NCI-H2196 treated with DMSO at 0.1 percent for 48 hours (cell line): ENCODE results near the gene ZNF609.

Experiments
- DNase-seq: peaks from one replicate; lab custom pipeline; 2025; ENCODE audit not compliant: unreplicated experiment; lab: John Stamatoyannopoulos, UW

The ZNF609 gene

DNA sequence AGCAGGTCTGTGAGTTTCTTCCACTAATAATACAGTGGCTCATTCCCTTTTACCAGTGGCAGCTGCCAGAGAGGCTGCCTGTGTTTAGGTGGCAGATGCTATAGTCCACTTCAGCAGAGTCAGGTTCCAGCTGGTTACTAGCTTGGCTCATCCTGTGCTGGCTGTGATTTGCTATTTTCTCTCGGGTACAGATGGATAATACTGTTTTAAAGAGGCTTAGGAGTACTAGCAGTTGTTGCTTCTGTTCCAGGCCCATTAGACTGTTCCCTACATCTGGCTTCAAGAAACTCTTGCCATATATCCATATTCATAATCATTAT is 41.0 kb downstream of the ZNF609 start:
- DNase-seq = no peak

DNA sequence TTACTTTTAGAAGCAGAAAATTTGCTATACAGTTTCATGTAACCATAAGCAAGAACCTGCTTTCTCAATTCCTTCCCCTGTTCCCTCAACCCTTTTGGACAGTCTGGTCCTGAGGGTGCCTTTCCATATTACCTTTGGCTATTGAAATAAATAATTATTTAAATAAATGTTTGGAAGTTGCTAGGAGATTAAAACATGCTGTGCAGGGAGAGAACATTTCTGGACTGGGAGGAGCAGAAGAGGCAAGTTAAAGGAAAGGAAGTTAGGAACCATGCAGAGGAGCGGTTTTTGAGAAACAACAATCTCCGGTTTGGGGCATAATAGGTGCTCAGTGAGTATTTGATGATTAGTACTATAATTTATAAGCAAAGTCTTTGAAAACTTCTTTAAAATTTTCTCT is 41.8 kb downstream of the ZNF609 start:
- no peak for DNase-seq

DNA sequence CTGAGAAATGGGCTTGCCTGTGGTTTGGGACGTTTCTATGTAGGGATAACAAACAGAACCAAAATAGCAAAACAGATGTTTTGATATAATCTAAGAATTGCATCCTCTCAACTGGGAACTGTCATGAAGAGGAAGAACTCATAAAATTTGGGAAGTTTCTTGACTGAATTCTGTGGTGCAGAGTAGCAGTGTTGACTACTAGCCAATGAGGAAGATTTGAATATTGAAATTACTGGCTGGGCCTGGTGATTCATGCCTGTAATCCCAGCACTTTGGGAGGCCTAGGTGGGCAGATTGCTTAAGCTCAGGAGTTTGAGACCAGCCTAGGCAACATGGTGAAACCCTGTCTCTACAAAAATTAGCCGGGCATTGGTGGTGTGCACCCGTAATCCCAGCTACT is 42.2 kb downstream of the ZNF609 start:
- DNase-seq = no peak

DNA sequence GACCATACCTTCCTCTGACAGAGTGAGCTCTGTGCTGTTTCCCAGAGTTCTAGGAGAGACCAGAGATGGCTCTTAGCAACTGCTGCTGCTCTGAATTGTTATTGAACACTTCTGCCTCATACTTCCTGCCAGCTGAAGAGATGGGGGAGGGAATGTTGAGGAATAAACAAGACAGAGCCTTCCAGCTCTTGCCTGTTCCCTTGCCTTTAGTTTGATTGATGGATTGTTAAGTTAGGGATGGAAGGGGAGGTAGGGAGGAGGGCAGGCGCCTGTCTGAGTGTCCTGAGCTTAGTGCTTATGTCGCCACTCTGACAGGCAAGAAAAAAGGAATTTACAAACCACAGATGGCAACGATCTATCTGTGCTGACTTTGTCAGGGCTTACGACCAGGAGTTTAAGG is 42.8 kb downstream of the ZNF609 start:
- no peak for DNase-seq

DNA sequence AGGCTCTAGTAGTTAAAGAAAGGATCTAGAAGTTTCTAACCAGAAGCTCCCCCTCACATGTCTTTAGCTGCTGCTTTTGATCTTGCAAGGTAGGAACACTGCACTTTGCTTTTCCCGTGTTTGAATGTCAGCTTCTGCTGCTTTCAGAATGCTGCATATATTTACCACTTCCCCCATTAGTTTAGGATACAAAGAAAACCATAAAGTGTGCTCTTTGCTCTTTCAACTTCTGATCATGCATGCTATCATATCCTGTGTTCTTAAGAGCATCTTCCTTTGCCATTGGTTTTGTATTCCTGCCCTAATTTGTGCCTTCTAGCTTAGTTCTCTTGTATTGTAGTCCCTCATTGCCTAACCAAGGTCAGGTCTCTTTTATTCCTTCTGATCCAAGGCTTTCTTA is 43.3 kb downstream of the ZNF609 start:
- no peak for DNase-seq

DNA sequence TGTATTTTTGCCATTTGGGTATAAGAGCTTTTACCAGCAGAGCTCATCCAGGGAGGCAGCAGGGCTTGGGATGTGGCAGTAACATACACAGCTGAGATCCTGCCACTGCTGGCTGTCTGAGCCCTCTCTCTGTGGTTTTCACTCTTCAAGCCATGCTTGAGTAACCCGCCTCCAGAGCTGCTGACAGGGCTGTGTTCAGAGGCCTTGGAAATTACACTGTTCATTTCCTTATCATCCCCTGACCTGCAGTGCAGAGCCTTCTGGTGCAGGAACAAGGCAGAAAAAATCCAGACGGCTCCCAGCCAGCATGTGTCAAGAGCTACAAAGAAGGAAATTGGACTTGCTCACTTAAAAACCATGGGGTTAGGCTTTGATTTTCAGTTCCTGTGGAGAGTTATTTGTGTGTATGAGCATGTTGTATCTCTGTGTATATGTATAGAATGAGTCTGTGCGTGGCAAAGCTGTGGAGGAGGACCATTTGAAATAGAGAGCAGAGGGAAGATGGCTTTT is 47.0 kb downstream of the ZNF609 start:
- peak; percentile 18 for DNase-seq

DNA sequence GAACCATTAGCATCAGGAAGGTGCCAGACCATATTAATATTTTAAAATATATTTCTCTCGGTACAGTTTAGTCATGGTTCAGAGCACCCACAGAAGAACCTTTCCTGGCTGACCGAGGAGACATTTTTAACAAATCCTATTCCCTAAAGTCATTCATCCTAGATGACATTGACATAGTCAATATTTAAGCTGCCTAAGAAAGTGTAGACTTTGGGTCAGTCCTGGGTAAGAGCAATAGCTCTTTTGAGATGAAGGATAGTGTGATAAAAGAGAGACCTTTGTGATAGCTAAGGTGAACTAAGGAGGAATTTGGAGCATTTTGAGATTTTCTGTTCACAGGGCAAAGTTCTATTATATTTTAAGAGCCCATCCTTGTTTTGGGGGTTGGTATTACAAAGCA is 47.5 kb downstream of the ZNF609 start:
- no peak for DNase-seq

DNA sequence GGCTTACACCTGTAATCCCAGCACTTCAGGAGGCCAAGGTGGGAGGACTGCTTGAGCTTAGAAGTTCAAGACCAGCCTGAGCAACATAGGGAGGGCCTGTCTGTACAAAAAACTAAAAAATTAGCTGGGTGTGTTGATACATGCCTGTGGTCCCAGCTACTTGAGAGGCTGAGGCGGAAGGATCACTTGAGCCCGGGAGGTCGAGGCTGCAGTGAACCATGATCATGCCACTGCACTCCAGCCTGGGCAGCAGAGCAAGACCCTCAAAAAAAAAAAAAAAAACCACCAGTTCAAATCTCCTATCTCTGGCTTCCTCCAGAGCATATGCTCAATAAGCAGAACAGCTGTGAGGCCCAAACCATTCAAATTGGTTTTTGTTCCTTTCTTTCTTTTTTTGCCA is 53.4 kb downstream of the ZNF609 start:
- DNase-seq = no peak

DNA sequence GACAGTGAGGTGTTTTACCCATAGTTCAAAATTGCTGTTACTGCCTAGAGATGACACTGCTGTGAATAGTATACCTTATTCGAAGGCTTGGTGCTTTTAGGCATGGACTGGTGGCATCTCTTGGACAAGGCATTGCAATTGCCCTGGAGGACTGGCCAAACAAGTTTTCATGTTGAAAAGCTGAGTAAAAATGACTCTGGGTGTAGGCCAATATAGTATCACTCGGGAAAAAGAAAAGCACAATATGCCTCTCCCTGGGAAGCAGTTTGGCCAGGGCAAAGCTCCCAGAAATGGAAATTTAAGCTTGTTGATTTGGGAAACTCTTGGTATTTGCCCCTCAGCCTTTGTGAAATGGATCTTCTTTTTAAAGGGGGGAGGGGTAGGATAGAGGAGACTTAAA is 54.8 kb downstream of the ZNF609 start:
- no peak for DNase-seq

DNA sequence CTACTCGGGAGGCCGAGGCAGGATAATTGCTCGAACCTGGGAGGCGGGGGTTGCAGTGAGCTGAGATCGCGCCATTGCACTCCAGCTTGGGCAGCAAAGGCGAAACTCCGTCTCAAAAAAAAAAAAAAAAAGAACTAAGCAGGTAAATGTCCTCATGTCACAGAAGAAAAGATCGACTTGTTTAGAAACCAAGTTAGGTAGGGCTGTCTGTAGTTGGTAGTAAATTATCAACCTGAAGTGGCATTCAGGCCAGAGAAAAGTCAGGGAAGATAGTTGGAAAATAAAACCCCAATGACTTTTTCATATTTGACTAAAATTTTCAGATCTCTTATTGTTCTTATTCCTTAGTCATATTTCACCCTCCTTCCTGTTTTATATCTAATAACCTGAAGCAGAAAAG is 55.4 kb downstream of the ZNF609 start:
- DNase-seq = no peak

DNA sequence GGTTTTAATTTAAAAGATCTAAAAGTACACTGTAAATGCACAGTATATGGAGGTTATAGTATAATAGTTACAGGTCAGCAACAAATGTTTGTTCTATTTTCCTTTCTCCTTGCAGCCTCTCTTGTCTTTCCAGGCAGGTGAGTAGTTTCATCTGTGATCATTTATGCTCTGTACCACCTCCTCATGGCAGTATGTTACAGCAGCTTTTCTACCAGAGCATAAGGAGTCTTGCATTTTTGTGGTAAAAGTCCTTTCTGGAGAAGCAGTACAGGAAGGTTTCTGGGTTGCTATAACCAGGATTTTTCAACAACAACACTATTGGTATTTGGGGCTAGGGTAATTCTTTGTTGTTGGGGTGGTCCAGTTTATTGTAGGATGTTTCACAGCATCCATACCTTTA is 59.5 kb downstream of the ZNF609 start:
- DNase-seq = no peak

DNA sequence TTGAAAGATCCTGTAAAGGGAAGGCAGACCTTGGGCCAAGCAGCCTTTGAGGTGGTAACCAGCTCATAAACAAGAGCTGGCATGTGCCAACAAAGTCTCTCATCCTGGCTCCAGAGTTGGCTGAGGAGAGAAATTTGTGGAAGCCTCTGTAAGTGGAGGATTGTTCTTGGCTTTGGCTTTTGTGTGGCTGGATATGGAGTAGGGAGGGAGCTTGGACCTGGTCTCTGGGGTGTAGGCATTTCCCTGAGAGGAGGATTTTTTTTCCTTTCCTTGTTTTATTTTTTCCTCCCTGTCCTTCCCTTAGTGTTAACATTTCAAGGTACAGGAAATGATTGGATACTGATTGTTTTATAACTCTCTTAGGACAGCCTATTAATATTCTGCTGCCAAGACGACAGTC is 60.8 kb downstream of the ZNF609 start:
- DNase-seq = no peak

DNA sequence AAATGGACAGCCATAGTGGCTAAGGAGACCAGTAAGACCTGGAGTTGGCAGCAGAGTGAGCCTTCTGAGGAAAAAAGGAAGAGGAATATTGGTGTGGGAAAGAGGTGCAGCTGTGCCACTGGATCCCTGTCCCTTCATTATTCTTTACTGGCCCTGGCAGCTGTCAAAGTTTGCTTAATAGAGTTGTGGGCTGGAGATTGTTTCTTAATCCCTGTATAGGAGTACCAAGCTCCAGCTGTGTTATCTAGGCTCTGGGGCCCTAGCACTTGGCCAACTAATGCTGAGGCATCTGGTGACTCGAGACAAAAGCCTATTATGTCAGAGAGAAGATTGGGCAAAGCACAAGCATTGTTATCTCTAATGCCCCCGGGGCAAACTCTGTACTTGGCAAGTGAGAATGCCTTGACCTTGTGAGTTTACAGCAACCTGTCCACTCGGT is 61.4 kb downstream of the ZNF609 start:
- DNase-seq = no peak

DNA sequence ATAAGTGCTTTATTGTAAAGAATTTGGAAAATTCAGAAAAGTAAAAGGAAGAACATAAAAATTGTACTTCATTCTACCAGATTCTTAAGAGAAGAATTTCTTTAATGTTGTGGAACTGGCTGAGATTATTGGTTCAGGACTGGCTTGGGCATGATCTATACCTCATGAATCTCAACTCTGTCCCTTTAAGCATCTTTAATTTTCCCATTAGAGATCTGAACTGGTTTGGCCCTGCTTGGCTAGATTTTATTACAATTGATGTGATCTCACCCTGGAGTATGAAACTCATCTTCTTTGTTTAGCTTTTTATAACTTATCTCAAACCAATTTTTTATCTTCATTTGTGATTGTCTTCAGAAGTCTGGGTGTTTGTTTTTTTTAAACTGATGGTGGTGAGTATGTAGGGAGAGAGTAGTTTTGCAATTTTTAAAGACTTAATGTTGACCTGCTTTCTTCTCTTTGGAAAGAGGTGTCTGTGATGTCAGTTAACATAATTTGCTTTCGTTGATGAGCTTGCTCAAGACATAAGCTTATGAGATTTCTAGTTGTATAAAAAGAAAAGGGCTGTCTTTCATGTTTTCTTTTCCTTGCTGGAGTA is 61.9 kb downstream of the ZNF609 start:
- DNase-seq = no peak

DNA sequence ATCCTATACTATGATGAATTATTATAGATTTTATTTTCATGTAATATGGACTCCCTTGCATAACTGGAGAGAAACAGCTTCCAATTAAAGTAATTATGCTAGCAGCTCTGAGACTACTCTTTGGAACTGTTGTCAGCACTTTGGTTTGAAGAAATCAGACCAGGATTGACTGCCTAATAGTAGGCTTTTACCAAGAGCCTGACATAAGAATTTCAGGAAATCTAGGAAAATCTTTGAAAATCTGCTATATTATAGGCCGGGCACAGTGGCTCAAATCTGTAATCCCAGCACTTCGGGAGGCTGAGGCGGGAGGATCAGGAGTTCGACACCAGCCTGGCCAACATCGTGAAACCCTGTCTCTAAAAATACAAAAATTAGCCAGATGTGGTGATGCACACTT is 62.9 kb downstream of the ZNF609 start:
- no peak for DNase-seq

DNA sequence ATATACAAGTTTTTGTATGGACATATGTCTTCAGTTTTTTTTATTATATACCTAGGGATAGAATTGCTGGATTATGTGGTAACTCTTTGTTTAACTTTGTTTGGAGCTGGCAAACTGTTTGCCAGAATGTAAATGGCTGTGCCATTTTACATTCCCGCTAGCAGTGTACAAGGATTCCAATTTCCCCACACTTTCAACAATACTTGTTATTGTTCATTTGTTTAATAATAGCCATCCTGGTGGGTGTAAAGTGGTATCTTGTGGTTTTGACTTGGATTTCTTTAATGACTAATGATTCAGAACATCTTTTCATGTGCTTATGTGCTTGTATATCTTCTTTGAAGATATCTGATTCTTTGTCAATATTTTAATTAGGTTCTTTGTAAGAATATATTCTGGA is 64.4 kb downstream of the ZNF609 start:
- DNase-seq = no peak

DNA sequence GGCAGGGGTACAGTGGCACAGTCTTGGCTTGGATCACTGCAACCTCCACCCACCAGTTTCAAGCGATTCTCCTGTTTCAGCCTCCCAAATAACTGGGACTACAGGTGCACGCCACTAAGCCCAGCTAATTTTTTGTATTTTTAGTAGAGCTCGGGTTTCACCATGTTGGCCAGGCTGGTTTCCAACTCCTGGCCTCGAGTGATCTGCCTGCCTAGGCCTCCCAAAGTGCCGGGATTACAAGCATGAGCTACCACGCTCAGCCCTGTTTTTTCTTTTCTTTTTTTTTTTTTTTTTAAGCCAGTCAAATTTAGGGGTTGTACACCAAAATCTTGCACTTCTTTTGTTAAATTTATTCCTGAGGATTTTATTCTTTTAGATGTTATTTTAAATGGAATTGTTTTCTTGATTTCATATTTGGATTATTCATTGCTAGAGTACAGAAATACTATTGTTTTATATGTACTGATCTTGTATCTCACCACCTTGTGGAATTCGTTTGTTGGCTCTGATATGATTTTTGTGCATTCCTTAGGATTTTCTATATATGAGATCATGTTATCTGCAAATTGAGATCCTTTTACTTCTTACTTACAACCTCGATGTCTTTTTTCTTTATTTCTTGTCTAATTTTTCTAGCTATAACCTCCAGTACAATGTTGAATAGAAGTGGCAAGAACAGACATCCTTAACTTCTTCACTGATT is 65.6 kb downstream of the ZNF609 start:
- no peak for DNase-seq

DNA sequence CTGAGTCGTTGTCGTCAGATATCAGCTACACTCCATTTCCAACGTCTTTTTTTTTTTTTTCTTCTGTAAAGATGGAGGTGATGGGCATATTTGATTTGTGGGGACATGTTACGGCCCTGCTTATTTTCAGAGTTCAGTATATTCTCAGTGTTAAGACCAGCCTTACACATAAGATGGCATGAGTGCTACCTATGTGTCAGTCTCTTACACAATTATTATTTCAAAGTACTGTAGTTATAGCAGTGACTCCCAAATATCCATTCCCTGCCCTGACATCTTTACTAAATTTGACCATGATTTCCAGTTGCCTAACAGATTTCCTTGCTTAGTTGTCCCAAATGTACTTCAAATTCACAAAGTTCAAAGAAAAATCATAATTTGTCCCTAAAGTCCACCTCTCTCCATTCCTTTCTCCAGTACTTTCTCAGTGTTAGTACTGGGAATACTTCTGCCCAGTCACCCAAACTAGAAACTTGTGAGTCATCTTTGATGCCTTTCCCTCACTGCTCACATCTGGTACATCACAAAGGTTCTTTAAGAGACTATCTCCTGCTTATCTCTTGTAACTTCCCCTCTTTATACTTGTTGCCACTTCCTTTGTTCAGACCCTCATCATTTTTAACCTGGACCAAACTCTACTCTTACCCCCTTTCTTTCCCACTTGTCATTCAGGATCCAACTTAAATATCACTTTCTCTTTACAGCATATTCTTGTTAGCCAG is 67.0 kb downstream of the ZNF609 start:
- no peak for DNase-seq

DNA sequence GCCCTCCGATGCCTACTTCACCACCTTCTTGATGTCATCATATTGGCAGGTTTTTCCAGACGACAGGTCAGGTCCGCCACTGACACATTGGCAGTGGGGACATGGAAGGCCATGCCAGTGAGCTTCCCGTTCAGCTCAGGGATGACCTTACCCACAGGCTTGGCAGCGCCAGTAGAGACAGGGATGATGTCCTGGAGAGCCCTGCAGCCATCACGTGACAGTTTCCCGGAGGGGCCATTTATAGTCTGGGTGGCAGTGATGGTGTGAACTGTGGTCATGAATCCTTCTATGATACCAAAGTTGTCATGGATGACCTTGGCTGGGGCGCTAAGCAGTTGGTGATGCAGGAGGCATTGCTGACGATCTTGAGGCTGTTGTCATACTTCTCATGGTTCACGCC is 68.5 kb downstream of the ZNF609 start:
- DNase-seq = no peak

DNA sequence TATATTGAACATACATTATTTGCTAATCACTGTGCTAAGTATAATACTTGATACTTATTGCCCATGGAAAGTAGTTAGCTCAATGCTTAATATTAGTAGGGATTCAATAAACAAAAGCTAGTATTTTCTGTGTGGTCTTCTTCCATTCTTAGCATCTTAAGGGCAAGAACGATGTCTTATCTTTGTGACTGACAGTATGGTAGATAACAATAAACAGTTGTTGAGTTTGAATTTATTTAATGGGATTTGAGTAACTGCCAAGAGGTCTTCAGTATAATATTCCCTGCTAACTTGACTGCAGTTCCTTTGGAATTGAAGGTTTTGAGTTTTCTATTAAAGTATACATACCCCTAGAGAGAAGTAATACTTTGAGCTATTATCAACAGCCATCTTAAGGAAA is 70.1 kb downstream of the ZNF609 start:
- DNase-seq = no peak

DNA sequence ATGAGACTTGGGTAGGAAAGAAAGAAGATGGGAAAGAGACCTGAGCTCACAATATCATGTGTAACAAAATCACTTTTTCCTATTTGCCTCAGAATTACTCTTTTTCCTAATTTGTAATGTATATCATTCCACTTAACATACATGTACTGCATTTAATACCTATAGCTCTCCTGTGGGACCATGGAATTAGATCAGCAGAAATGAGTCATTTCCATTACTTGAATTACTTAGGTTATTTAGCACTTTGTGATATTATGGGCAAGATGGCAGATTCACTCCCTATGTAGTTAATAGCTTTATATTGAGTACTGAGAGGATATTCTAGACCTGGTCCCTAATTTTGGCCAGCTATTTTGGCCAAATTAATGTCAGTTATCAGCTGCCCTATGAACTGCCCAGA is 70.5 kb downstream of the ZNF609 start:
- no peak for DNase-seq

DNA sequence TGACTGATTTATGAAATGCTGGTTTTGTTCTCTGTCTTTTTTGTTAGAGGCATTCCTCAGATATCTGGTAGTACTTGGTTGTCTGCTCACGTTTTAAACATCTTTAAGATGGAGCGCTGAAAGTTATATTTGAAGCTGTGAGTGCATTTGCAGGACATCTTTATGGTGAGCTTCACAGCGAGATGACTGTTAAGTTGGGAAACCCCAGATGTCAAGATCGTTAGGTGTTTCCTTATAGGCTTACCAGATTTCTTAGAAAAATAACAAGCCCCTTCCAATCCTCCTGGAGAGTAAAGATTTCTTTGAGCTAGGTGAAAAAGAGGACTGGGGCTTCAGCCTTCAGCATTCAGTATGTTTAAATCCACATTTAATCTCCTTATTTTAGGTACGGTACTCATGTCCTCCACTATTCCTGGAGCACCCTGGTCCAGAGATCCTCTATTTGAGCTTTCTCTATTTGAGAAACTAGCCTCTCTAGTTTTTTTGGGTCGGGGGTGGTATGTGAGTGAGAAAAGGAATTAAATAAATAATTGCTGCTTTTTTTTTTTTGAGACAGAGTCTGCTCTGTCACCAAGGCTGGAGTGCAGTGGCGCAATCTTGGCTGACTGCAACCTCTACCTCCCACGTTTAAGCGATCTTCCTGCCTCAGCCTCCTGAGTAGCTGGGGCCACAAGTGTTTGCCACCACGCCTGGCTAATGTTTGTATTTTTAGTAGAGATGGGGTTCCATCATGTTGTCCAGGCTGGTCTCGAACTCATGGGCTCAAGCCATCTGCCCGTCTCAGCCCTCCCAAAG is 72.3 kb downstream of the ZNF609 start:
- no peak for DNase-seq
